HG02610 (cell line): ENCODE data around the gene AVPR2.

ENCODE experiments used
- ATAC-seq: cut with Tn5 transposase; IDR thresholded peaks from one replicate; pipeline ENCODE4 v1.9.1; 2021; ENCODE audit warnings: mild to moderate bottlenecking, moderate library complexity; ENCODE audit not compliant: unreplicated experiment

Gene AVPR2

GRCh38 chrX:153930011-153930910 lies 25.8 kb downstream of the AVPR2 start:
- ATAC-seq = no peak

- ATAC-seq = no peak
These were observed 26.7 kb downstream of the AVPR2 start for GRCh38 chrX:153931151-153931550.

GRCh38 chrX:153931748-153932147 lies 27.3 kb downstream of the AVPR2 start:
- ATAC-seq = no peak

- no peak for ATAC-seq
These were observed 27.9 kb downstream of the AVPR2 start for GRCh38 chrX:153932220-153932915.

- ATAC-seq = no peak
These were observed 29.3 kb downstream of the AVPR2 start for GRCh38 chrX:153933748-153934147.

- peak; percentile 12 for ATAC-seq
These were observed 29.8 kb downstream of the AVPR2 start for GRCh38 chrX:153934148-153934761.

GRCh38 chrX:153934762-153935325 lies 30.4 kb downstream of the AVPR2 start, which contains the start of gene NAA10:
Gene NAA10, minus strand, starts transcription at chrX:153935037. Its CDS starts 133 bp downstream, at chrX:153934904.
- ATAC-seq = peak; percentile 89

GRCh38 chrX:153935326-153935851 lies 30.9 kb downstream of the AVPR2 start:
- no peak for ATAC-seq

GRCh38 chrX:153937056-153937455 lies 32.6 kb downstream of the AVPR2 start:
- no peak for ATAC-seq

GRCh38 chrX:153938226-153938786 lies 33.8 kb downstream of the AVPR2 start:
- ATAC-seq = no peak

- no peak for ATAC-seq
These were observed 35.1 kb downstream of the AVPR2 start for GRCh38 chrX:153939573-153939972.

GRCh38 chrX:153941336-153942252 lies 37.1 kb downstream of the AVPR2 start:
- no peak for ATAC-seq

GRCh38 chrX:153944140-153944799 lies 39.8 kb downstream of the AVPR2 start, which contains the start of gene RENBP:
Gene RENBP, minus strand, starts transcription at chrX:153944643. Its CDS starts 33 bp downstream, at chrX:153944610.
- no peak for ATAC-seq

GRCh38 chrX:153944800-153945150 lies 40.3 kb downstream of the AVPR2 start:
- ATAC-seq = no peak

GRCh38 chrX:153945956-153946943 lies 41.8 kb downstream of the AVPR2 start:
- ATAC-seq = no peak

- peak; percentile 60 for ATAC-seq
These were observed 42.7 kb downstream of the AVPR2 start for GRCh38 chrX:153947009-153947769.

GRCh38 chrX:153948002-153948466 lies 43.6 kb downstream of the AVPR2 start:
- no peak for ATAC-seq
